Cardiac muscle cell (in vitro differentiated cells and primary cell): ENCODE results near the gene AMY1C. TPM values are rescaled to one million over a fixed set of nuclear protein-coding genes. Genes with fewer than 3 reads are reported as not detected.
A peak's percentile ranks its signal among the peaks of the same experiment; 100 is the strongest.

ENCODE experiments used
- DNase-seq, 2 donors: peaks; one replicate each; pipeline versions ENCODE4 v3.0.0 to v3.0.0-alpha.2; 2010 to 2017; ENCODE audit warnings: low read depth in 1 of 2, low spot score in 1 of 2
- H3K27ac ChIP-seq: fragments of 200-600 bp; sonication (generic); 2 replicates; pipeline ENCODE4 v1.5.1; 2016
- H3K27me3 ChIP-seq: fragments of 200-600 bp; sonication (generic); 2 replicates; pipeline ENCODE4 v1.6.0; 2016; ENCODE audit warnings: control low read depth
- H3K36me3 ChIP-seq: fragments of 200-600 bp; sonication (generic); 2 replicates; pipeline ENCODE4 v1.5.1; 2016; ENCODE audit warnings: control low read depth
- H3K4me1 ChIP-seq: fragments of 200-600 bp; sonication (generic); 2 replicates; pipeline ENCODE4 v1.8.1; 2017; ENCODE audit warnings: low read depth, mild to moderate bottlenecking, mixed run types
- H3K4me3 ChIP-seq: fragments of 200-600 bp; sonication (generic); 2 replicates; pipeline ENCODE4 v1.5.1; 2016; ENCODE audit warnings: mild to moderate bottlenecking
- H3K9me3 ChIP-seq: fragments of 200-600 bp; sonication (generic); 2 replicates; pipeline ENCODE4 v1.5.1; 2017; ENCODE audit warnings: low read depth, mild to moderate bottlenecking, control low read depth
- CTCF ChIP-seq: IDR thresholded peaks from 2 replicates; pipeline ENCODE4 v1.5.1; 2012; ENCODE audit warnings: low read depth, mild to moderate bottlenecking, low read length
- polyA plus RNA-seq: library from polyadenylated mRNA; unstranded; fragments of >200 nt; fragmentation: Nextera tagmentation; extraction: Ambion mirVana; gene quantifications from 2 replicates; pipeline ENCODE4 v1.2.1, GENCODE V29; 2016
- total RNA-seq: library from RNA; depleted of rRNA; stranded (reverse); fragments of >200 nt; gene quantifications from 2 replicates; pipeline ENCODE4 v1.2.3, GENCODE V29; 2016

The AMY1C gene
- total and polyA plus RNA-seq, 2 experiments from 2014 or later, result 0.12 TPM; not detected in 1

DNA sequence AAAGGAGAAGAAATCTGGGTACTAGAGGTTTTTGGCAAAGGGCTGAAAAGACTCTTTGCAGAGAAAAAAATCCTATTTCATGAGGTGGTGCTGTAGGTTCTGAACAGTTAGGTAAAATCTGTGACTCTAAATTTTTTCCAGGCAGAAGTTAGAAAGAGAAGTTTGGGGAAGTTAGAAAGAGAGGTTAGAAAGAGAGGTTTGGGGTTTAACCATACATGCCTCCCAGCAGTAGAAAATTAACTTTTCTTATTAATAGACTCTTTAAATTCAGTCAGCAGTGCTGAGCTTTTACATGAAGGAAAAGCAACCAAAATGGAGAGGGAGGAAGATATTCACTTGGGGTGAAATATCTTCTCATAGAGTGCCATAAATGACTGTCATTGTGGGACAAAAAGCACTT, 12.2 kb downstream of the AMY1C start:
- Histone ChIP-seq H3K4me1 (no peaks in the 10 kb centered on the region), H3K27me3 (no peaks in the 10 kb centered on the region), H3K36me3 (no peaks in the 10 kb centered on the region), H3K27ac (no peak overlapping the region), H3K4me3 (no peak overlapping the region), H3K9me3 (no peaks in the 10 kb centered on the region)
- DNase-seq, result no peak
- no peak for TF ChIP-seq CTCF

DNA sequence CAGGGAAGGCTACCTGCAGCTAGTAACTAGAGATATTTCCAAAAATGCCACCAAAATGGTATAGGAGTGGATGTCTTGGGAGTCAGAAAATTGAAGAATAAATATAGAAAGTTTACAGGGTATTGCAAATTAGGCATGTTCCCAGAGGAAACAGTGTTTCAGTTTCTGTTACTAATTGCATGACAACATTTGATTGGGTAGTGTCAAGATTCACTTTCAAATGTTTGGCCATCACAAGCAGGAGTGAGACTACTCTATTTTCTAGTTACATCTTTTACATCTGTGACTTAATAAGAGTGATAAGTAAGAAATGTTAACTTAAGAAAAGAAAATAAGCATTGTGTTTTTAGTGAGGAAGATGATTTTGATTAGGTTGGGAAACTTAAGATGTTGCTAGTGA, 30.2 kb downstream of the AMY1C start:
- no peak for TF ChIP-seq CTCF

GRCh38 chr1:103783944-103784377, 34.3 kb downstream of the AMY1C start:
- Histone ChIP-seq H3K36me3 (no peaks in the 10 kb centered on the region), H3K4me3 (no peak overlapping the region), H3K27ac (no peak overlapping the region), H3K27me3 (no peaks in the 10 kb centered on the region), H3K9me3 (no peaks in the 10 kb centered on the region), H3K4me1 (no peaks in the 10 kb centered on the region)
- no peak for TF ChIP-seq CTCF
- DNase-seq, result no peak

More for the DNA sequence above, 30.2 kb downstream of the AMY1C start:
- no peaks in the 10 kb centered on the region for H3K4me1 ChIP-seq
- H3K36me3 ChIP-seq, result no peaks in the 10 kb centered on the region
- H3K4me3 ChIP-seq, result no peak overlapping the region
- H3K9me3 ChIP-seq, result no peaks in the 10 kb centered on the region
- no peak overlapping the region for H3K27ac ChIP-seq
- H3K27me3 ChIP-seq, result no peaks in the 10 kb centered on the region
- DNase-seq, result no peak

DNA sequence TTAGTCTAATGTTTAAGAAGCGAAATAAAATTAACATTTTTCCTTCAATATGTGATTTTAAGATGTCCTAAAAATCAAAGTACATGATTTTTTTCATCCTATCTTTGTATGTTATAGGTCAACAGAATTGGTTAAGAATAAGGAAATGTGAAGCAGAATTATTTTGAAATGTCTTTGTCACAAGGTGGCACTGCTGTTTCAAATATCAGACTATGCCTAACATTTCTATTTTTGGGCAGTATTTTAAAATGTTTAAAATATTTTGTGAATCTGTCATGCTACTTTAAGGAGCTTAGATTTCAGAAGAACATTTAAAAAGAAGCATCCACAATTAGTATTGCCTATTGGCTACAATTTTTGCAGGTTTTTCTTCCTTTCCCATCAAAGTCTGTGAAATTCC, 38.7 kb downstream of the AMY1C start:
- TF ChIP-seq CTCF, result no peak
- H3K27me3 ChIP-seq, result no peaks in the 10 kb centered on the region
- DNase-seq, result peak in 1 of 2 donors; percentile 42
- H3K9me3 ChIP-seq, result no peaks in the 10 kb centered on the region
- H3K4me1 ChIP-seq, result no peaks in the 10 kb centered on the region
- H3K36me3 ChIP-seq, result no peaks in the 10 kb centered on the region
- H3K4me3 ChIP-seq, result no peak overlapping the region
- H3K27ac ChIP-seq, result no peak overlapping the region

- Histone ChIP-seq H3K36me3 (no peaks in the 10 kb centered on the region), H3K27me3 (no peaks in the 10 kb centered on the region), H3K9me3 (no peaks in the 10 kb centered on the region), H3K27ac (no peak overlapping the region), H3K4me3 (no peak overlapping the region), H3K4me1 (no peaks in the 10 kb centered on the region)
- TF ChIP-seq CTCF, result no peak
- no peak for DNase-seq
Observed at GRCh38 chr1:103790172-103790571, 40.5 kb downstream of the AMY1C start.

Other genes with a start within 250 kb of the AMY1C start
- gene RNPC3, start 224.2 kb upstream of the AMY1C start, total RNA-seq, result 27.2 and 69.6 TPM in 2 replicates
- 84.1 and 116 TPM in 2 replicates for gene RNPC3, start 224.2 kb upstream of the AMY1C start, polyA plus RNA-seq
- gene AMY2B, start 178.3 kb upstream of the AMY1C start, total RNA-seq, result 19.2 and 50.8 TPM in 2 replicates
- 32.9 and 42.9 TPM in 2 replicates for gene AMY2B, start 178.3 kb upstream of the AMY1C start, polyA plus RNA-seq
- gene AMY2A, start 132.5 kb upstream of the AMY1C start, total RNA-seq, result not detected in 2 replicates
- 0.38 and 0.97 TPM in 2 replicates for gene AMY2A, start 132.5 kb upstream of the AMY1C start, polyA plus RNA-seq
- not detected in 2 replicates for gene AMY1A, start 94.1 kb upstream of the AMY1C start, total RNA-seq
- not detected in 2 replicates for gene AMY1A, start 94.1 kb upstream of the AMY1C start, polyA plus RNA-seq
- gene AMY1B, start 53.7 kb upstream of the AMY1C start, total RNA-seq, result not detected in 2 replicates
- gene AMY1B, start 53.7 kb upstream of the AMY1C start, polyA plus RNA-seq, result not detected in 2 replicates